ENCODE results near the gene MAP3K12. TPM values are rescaled to one million over a fixed set of nuclear protein-coding genes. Genes with fewer than 3 reads are reported as not detected.
"Not testable (repeated sequence)": the region's sequence is repeated elsewhere in the genome, so short reads cannot be mapped to it uniquely, and the experiment has no call there.

MAP3K12 gene
- total RNA-seq, 1 donor from 2014 or later, result 37.0 TPM

GRCh38 chr12:53481939-53482586, 17.2 kb downstream of the MAP3K12 start:
- Mint-ChIP-seq H3K9me3 (no peaks in the 10 kb centered on the region), H3K27ac (peak overlapping the region; percentile 63), H3K4me1 (peaks cover 3% of the 10 kb centered on the region), H3K36me3 (peaks cover 14% of the 10 kb centered on the region), H3K27me3 (ENCODE audit: low read depth) (no peaks in the 10 kb centered on the region), H3K4me3 (no peak overlapping the region)
- no peak for DNase-seq (ENCODE audit: low spot score in 2 of 2, unreplicated experiment in 2 of 2)
- TF ChIP-seq CTCF (IDR thresholded peaks at IDR 0.05; ENCODE audit: unreplicated experiment), result peak; percentile 23

- H3K9me3 Mint-ChIP-seq; H3K4me3 Mint-ChIP-seq; H3K4me1 Mint-ChIP-seq; H3K27me3 Mint-ChIP-seq (ENCODE audit: low read depth); DNase-seq (ENCODE audit: low spot score in 2 of 2, unreplicated experiment in 2 of 2): not testable (repeated sequence)
- Mint-ChIP-seq H3K27ac (peak overlapping the region; percentile 63), H3K36me3 (peaks cover 20% of the 10 kb centered on the region)
These were observed 17.8 kb downstream of the MAP3K12 start for GRCh38 chr12:53481458-53481857.

- Mint-ChIP-seq H3K9me3 (no peaks in the 10 kb centered on the region), H3K27ac (no peak overlapping the region), H3K27me3 (ENCODE audit: low read depth) (no peaks in the 10 kb centered on the region), H3K4me1 (peaks cover 3% of the 10 kb centered on the region), H3K36me3 (peaks cover 27% of the 10 kb centered on the region), H3K4me3 (no peak overlapping the region)
- TF ChIP-seq CTCF (IDR thresholded peaks at IDR 0.05; ENCODE audit: unreplicated experiment), result no peak
- DNase-seq (ENCODE audit: low spot score in 2 of 2, unreplicated experiment in 2 of 2), result no peak
These were observed 18.5 kb downstream of the MAP3K12 start for GRCh38 chr12:53480491-53481442.

- TF ChIP-seq CTCF (IDR thresholded peaks at IDR 0.05; ENCODE audit: unreplicated experiment), result no peak
- no peak for DNase-seq (ENCODE audit: low spot score in 2 of 2, unreplicated experiment in 2 of 2)
- Mint-ChIP-seq H3K36me3 (peaks cover 30% of the 10 kb centered on the region), H3K27me3 (ENCODE audit: low read depth) (no peaks in the 10 kb centered on the region), H3K9me3 (no peaks in the 10 kb centered on the region), H3K4me1 (peaks cover 3% of the 10 kb centered on the region), H3K27ac (no peak overlapping the region), H3K4me3 (no peak overlapping the region)
These were observed 19.9 kb downstream of the MAP3K12 start for GRCh38 chr12:53479331-53479730.

GRCh38 chr12:53478865-53479264, 20.4 kb downstream of the MAP3K12 start:
- H3K27me3 Mint-ChIP-seq (ENCODE audit: low read depth), result no peaks in the 10 kb centered on the region
- no peak for DNase-seq (ENCODE audit: low spot score in 2 of 2, unreplicated experiment in 2 of 2)
- H3K9me3 Mint-ChIP-seq, result no peaks in the 10 kb centered on the region
- H3K36me3 Mint-ChIP-seq, result peaks cover 34% of the 10 kb centered on the region
- TF ChIP-seq CTCF (IDR thresholded peaks at IDR 0.05; ENCODE audit: unreplicated experiment), result no peak
- no peak overlapping the region for H3K27ac Mint-ChIP-seq
- H3K4me1 Mint-ChIP-seq, result peaks cover 3% of the 10 kb centered on the region
- no peak overlapping the region for H3K4me3 Mint-ChIP-seq

- H3K36me3 Mint-ChIP-seq, result peaks cover 43% of the 10 kb centered on the region
- DNase-seq (ENCODE audit: low spot score in 2 of 2, unreplicated experiment in 2 of 2), result no peak
- H3K9me3 Mint-ChIP-seq, result no peaks in the 10 kb centered on the region
- no peak for TF ChIP-seq CTCF (IDR thresholded peaks at IDR 0.05; ENCODE audit: unreplicated experiment)
- H3K27ac Mint-ChIP-seq, result peak overlapping the region; percentile 34
- no peak overlapping the region for H3K4me3 Mint-ChIP-seq
- H3K27me3 Mint-ChIP-seq (ENCODE audit: low read depth), result no peaks in the 10 kb centered on the region
- peaks cover 4% of the 10 kb centered on the region for H3K4me1 Mint-ChIP-seq
These were observed 22.5 kb downstream of the MAP3K12 start for GRCh38 chr12:53476769-53477209.

Measured in mesothelial cell of epicardium (in vitro differentiated cells).